Fibroblast of pulmonary artery (primary cell): Measurements from ENCODE around the gene GJB3.

Experiments used
- DNase-seq: peaks from one replicate; pipeline ENCODE4 v3.0.0-alpha.2; 2010; ENCODE audit warnings: low read depth
- H3K4me3 ChIP-seq: replicated peaks from 2 replicates; pipeline ENCODE4 v1.5.1; 2011; ENCODE audit warnings: low read depth, mild to moderate bottlenecking, control low read depth, low read length, moderate library complexity
- CTCF ChIP-seq: IDR thresholded peaks from 2 replicates; pipeline ENCODE4 v1.5.1; 2011; ENCODE audit warnings: mild to moderate bottlenecking, control low read depth, low read length, inconsistent platforms; ENCODE audit errors: missing control alignments

The GJB3 gene

GRCh38 chr1:34743775-34744174 is 37.2 kb upstream of the GJB3 start:
- H3K4me3 ChIP-seq, result no peak overlapping the region
- no peak for DNase-seq
- TF ChIP-seq CTCF, result no peak

- TF ChIP-seq CTCF, result no peak
- no peak overlapping the region for H3K4me3 ChIP-seq
- DNase-seq, result no peak
These were observed 36.2 kb upstream of the GJB3 start for GRCh38 chr1:34744851-34745250.

- H3K4me3 ChIP-seq, result no peak overlapping the region
- DNase-seq, result no peak
- TF ChIP-seq CTCF, result no peak
These were observed 35.3 kb upstream of the GJB3 start for GRCh38 chr1:34745666-34746065.

GRCh38 chr1:34746101-34746500 is 34.9 kb upstream of the GJB3 start:
- DNase-seq, result no peak
- no peak overlapping the region for H3K4me3 ChIP-seq
- TF ChIP-seq CTCF, result no peak

- no peak overlapping the region for H3K4me3 ChIP-seq
- no peak for TF ChIP-seq CTCF
- no peak for DNase-seq
These were observed 34.0 kb upstream of the GJB3 start for GRCh38 chr1:34746785-34747637.

- no peak for TF ChIP-seq CTCF
- H3K4me3 ChIP-seq, result no peak overlapping the region
- DNase-seq, result no peak
These were observed 33.4 kb upstream of the GJB3 start for GRCh38 chr1:34747638-34747941.

GRCh38 chr1:34749992-34750391 is 31.0 kb upstream of the GJB3 start:
- TF ChIP-seq CTCF, result no peak
- no peak overlapping the region for H3K4me3 ChIP-seq
- DNase-seq, result no peak
